Effector CD4-positive, alpha-beta T cell (primary cell): ENCODE results near the gene PXDN.
"Not testable (repeated sequence)": the region's sequence is repeated elsewhere in the genome, so short reads cannot be mapped to it uniquely, and the experiment has no call there.

Source experiments
- DNase-seq: peaks from one replicate; pipeline ENCODE4 v3.0.0-alpha.2; 2020

PXDN gene

DNA sequence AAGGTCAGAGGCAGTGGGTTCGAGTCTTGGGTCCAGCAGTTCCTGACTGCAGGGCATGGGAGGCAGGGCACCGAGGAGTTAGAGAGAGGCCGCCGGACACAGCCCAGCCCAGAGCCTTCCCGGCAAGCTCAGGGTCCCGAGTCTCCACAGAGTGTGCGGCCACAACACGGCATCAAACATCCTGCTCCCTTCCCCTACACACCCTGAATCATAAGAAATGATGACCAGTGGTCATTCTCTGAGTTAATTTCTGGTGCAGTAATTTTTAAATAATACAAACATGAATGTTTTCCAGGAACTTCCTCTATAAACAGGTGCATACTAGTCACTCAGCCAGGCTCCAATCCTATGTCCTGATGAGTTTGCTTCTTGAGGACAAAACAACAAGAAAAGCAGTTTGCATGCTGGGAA is 118.0 kb downstream of the PXDN start:
- no peak for DNase-seq

DNA sequence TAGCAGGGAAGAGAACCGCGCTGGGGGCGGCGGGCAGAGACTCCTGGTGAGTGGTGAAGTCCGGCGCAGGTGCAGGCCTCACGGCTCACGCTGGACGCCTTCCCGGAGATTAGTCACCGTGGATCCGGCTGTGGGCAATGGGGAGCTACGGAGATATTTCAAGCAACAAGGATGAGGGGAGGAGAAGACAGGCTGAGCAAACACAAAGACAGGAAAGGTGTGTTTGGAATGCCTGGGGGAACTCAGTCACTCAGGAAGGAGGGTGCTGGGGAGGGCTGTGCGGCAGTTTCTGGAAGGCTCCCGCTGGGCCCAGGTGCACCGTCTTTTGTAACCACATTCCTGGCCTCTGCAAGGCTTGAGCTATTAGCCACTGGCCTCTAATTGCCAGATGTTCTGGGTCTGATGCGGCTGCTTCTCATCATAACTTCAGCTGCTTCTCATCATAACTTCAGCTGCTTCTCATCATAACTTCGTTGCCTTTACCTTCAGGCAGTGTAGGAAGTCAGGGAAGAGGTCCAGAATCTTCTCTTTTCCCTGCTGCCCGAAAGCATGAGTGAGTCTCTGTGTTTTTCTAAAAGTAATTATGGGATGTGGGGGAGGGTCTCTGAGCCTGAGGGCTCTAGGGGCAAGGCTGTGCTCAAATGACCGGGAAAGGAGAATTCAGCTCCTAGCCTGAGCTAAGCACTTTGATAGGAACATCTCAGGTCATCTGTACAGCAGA is 118.9 kb downstream of the PXDN start:
- DNase-seq: no peak

DNA sequence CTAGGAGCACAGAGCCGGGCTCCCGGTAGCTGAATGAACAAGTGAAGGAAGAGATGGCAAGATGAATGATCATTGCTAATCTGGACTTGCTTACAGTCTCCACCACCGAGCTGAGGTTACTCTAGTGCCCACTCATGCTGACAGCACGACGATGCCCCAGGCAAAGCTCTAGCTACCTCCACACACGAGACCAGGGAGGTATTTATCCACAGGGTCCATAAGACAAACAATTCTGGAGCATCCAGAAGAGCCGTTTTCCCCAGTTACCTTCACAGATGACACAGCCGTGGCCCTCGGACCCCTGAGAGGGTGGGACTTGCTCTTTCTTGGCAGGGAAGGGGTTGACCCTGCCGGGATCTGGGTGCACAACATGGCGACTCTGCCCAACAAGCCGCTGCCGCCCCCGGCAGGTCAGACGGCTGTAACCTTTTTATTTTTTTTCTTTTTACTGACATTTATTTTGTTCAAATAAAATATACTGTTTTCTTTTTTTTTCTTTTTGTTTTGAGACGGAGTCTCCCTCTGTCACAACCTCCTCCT is 120.3 kb downstream of the PXDN start:
- no peak for DNase-seq

DNA sequence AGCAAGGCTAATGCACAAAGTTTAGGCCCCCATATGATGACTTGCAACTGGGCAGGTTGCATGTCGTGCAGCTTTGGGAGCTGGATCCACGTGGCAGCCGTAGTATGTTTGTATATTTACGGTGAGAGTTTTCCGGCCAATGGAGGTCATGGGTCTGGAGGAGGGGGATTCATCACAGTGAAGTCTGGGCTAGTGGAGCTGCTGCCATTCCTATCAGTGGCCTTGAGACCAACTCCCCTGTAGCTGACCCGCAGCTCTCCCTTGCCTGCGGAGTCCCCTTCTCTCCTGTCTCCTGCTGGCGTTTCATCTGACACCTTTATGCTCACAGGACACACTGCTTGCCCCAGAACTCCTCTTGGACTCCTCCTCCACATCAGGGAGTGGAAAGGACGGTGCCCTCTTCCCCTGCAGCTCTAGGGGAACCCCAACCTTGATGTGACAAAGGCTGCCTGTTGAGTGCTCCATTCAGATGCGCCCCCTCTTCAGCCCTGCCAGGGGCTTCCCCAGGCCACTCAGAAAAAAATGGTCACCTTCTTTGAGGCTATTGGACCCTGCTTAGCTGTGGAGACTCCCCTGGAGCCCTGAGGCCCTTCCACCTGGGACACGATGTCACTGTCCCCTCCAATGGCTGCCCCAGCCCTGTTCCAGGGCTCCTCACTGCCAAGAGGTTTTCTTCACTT is 121.7 kb downstream of the PXDN start:
- DNase-seq: no peak

DNA sequence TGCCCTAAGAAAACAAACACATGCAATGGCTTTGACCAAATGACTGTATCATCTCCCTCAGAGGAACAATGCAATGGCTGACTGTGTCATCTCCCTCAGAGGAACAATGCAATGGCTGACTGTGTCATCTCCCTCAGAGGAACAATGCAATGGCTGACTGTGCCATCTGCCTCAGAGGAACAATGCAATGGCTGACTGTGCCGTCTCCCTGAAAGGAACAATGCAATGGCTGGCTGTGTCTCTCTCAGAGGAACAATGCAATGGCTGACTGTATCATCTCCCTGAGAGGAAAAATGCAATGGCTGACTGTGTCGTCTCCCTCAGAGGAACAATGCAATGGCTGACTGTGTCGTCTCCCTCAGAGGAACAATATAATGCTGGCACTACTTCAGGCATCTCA is 122.3 kb downstream of the PXDN start:
- not testable (repeated sequence) for DNase-seq

DNA sequence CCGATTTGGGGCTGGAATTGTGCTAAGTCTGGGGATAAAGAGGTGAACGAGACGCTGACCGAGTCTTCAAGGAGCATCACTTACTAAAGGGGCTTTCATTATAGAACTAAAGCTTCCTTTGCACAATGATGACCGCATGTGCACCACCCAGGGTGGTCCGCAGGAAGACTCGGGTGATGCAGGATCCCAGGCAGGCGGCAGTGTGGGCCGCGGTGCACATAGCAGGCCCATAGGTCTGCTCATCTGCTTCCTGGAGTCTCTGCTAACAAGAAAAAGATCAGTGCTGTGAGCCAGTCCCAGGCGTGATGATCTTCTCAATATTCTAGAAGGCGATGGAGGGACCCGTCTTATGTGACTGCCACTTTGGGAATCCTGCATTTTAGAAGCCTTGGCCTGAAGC is 122.8 kb downstream of the PXDN start:
- no peak for DNase-seq

DNA sequence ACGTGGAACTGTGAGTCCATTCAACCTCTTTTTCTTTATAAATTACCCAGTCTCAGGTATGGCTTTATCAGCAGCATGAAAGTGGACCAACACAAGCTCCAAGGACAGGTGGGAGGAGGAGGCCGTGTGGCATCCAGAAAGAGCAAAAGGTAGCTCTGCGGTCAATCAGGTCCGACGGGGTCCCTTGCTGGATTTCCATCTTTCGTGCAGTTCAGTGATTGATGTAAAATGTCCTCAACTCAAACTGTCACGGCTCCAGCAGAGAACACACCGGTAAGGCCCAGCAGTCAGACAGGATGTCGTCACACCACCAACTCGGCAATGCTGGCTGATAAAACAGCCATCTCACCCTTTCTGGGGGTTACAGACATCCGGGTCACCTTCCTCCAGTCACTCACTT is 123.3 kb downstream of the PXDN start:
- DNase-seq: no peak

DNA sequence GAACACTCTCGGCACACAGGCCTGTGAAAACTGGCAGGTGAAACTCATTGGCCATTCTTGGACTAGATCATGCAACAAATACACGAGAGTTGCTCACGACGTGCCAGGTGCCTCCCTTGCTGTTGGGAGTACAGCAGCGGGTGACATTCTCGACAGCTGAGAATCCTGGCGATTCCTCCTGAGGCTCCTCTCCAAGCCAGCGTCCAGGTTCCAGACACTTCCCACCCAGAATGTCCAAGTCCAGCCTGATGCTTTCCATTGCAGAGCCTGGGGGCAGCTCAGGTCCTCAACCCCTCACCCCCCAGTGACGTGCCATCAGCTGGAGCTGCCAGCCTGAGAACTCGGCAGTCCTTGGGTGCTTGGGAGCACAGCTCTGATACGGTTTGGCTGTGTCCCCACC is 124.2 kb downstream of the PXDN start:
- no peak for DNase-seq

DNA sequence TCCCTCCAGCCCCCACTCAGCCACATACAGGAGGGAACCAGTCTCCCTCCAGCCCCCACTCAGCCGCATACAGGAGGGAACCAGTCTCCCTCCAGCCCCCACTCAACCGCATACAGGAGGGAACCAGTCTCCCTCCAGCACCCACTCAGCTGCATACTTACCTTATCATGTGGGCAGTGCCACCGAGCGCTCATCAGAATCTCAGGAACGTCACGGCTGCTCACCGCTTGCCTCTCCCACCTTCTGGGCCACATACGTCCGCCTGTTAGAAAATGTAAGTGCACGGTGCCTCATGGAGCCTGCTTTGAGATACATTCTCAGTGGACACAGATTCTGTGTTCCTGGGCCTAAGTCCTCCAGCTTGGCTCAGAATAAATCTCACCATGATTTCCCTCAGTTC is 124.8 kb downstream of the PXDN start:
- no peak for DNase-seq

DNA sequence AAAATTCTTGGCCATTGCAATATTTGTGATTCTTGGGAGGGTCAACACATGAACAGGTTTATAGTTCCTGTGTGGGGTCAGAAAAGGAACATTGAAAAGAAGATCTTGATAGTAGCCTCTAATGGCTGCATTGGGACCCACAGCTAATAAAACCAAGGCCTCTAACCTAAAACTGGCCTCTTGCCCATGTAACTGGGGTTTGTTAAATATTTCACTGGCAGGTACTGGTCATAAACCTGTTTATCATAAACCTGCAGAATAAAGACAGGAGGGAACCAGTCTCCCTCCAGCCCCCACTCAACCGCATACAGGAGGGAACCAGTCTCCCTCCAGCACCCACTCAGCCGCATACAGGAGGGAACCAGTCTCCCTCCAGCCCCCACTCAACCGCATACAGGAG is 125.3 kb downstream of the PXDN start:
- DNase-seq: no peak

DNA sequence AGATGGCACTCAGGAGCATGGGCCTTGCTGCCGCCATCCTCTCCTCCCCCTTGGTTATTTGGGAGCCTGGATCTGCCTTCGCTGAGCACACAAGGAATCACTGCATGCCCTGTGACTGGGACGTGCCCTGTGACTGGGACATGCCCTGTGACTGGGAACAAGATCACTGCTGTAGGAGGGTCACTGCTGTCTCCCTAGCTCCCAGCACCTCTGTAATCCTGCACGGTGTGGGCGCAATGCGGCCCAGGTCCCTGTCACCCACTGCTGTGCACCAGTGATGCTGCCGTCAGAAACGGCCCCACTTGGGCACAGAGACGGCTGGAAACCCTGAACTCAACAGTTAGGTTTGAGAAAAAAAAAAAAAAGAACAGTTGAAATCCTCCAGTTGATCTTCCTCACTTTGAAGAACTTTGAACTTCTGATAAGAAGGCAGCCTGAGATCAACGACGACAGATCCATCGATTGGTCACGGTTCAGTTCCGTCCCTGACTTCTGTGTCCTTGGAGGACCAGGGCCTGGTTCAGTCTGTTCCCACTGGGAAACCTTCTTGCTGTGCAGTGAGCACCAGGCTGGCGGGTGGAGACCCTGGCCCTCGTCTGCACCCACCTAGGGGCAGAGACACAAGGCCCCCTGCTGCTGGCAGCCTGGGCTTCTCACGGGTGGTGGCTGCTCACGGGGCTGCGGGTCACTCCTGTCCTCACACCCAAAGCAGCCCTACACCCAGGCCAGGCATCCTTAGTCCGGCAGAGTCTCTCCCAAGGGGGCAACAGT is 125.9 kb downstream of the PXDN start:
- DNase-seq: no peak

DNA sequence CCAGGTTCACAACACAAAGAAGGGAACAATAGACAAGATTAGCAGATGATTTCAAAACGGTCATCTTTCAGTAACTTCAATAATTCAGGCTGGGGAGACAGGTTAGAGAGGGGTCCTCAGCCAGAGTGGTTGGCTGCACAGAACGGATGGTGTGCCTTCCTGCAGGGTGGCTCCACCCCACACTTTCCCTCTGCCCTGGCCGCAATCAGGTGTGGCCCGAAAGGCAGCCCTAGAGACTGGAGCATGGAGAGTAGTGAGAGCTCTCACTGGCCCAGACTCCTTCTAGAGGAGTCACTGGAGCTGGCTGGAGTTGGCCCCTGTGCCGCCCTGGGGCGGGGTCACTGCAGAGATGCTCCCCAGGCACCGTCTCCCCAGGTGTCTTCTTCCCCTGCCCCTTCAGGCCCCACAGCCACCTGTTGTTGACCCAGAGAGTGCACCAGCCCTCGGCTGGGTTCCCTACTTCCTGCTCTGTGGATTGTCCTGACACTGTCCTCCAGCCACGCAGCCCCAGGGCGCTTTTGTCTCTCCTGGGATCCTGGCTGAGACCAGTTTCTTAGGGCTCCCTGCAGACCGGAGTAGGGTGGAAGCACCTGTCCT is 126.8 kb downstream of the PXDN start:
- no peak for DNase-seq

DNA sequence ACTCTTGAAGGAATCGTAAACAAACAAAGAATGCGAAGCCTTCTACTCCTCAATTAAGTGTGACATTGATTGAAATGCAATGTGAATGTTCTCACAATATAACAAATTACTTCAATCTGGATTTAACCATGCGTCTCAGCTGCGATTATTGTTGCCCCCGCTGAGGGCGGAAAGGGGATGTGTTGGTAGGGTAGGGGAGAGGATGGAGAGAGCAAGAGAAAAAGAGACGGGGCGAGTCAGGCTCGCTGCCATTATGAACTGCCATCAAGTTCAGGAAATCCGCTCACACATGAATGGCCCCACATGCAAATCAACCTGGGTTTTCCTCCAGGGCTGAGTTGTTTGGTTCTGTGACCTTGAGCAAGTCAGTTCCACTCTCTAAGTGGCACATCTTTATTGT is 129.8 kb downstream of the PXDN start:
- DNase-seq: no peak

DNA sequence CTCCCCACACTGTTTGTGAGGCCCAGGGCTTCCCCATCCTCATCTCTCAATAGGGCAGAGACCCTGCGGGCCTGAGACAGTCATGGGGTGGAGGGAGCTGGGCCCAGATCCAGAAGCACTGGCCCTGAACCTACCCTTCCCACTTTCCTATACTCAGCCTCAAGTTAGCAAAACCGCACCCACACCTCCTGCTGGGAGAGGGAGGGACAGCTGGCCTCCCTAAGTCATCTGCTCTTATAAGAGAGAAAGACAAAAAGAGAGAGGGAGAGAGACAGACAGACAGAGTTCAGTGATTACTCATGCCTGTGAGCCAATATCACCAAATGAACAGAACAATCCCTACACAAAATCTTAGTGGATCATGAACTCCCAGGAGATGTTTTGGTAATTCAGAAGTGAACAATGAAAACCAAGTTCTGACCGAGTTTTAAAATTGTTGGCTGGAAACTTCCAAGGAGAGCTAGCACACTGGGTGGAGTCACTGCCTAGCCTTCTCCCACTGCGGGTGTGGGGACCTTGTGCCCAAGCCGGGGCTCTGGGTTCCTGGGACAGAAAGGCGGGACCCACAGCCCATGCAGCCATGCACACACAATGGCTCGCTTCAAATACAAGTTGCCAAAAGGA is 130.5 kb downstream of the PXDN start:
- DNase-seq: no peak

DNA sequence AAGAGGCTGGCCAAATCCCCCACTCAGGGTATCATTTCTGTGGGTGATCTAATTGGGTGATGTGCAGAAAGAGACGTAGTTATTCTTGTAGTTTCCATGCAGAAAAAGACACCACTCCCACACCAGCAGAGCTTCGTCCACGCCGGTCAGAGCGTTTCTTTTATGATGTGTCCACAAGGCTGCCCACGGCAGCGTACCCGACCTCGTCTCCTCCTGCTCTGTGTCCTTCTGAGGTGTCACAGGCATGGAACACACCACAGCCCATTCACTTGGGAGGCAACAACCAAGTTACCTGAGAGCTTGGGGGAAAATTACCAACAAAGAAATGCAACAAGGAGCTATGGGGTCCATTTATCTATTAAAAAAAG is 131.3 kb downstream of the PXDN start:
- no peak for DNase-seq

DNA sequence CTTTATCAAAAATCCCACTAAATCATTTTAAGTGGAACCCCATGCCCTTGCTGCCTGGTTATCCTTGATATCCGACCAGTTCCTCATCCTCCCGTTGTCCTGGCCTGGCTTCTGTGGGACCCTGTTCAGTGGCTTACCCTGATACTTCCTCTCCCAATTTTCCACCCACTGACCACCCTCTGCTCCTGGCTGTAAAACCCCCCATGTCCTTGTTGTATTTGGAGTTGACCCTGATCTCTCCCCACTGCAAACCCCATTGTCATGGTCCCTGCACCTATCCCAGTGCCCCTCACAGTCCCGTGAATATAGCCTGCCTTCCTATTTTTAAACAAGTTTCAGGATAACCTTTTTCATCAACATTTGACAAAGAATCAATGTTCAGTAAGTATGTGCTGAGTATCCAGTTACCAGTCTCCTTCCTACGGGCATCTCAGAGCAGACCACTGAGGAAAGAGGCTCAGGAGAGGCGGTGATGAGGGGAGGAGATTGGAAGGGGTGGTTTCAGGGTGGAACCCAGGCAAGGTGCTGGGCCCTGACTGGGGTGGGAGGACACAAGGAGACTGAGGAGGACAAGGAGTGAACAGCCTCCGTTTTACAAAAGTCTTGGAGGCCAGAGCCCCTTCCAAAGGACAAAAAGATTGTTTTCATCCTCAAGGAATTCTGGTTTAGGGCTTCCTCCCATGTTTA is 131.8 kb downstream of the PXDN start:
- no peak for DNase-seq

DNA sequence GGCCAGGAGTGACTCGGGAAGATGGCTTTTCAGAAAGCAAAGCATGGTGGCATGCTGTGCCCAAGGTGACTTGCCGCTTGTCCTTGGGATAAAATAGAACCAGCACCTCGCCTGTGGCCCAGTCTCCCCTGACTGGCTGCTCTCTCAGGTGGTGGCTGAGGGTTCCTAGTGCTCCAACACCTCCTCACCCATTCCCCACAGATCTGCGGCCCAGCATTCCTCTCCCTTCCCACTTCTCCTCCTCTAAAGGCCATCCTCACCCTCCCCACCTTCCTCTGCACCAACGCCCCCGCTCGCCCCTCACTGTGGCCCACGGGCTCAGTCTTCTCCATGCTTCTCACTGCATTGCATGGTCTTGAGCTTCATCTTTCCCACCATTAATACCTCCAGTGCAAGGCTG is 132.4 kb downstream of the PXDN start:
- no peak for DNase-seq

DNA sequence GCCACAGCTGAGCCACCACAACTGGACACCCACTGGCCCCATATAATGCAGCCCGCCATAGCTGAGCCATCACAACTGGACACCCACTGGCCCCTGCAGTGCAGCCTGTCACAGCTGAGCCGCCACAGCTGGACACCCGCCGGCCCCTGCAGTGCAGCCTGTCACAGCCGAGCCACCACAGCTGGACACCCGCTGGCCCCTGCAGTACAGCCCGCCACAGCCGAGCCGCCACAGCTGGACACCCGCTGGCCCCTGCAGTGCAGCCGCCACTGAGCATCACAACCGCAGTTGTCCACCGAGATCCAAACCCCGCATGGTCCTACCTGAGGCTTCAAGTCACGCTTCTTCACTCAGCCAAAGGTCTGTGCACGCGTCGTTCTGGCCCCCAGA is 134.2 kb downstream of the PXDN start:
- no peak for DNase-seq

DNA sequence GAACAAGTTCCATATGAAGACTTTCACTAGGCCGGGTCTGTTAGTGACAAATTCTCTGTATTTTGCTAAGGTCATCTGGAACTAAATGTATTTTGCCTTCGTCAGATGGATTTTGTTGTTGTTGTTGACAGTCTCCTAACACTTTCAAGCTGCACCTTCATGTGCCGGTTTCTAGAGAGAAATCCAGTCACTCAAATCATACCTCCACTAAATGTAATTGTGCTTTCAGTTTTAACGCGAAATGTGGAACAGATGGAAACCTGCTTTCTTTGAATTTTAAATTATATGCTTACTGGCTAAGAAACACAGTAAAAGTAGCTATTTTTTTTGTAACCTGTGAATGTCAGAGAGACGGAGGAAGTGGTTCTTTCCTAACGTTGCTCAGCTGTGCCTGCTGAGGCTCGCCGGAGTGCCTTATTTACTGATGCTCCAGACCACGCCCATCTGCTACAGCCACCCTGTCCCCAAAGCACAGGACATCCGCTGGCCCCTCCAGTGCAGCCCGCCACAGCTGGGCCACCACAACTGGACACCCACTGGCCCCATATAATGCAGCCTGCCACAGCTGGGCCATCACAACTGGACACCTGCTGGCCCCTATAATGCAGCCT is 134.7 kb downstream of the PXDN start:
- no peak for DNase-seq

DNA sequence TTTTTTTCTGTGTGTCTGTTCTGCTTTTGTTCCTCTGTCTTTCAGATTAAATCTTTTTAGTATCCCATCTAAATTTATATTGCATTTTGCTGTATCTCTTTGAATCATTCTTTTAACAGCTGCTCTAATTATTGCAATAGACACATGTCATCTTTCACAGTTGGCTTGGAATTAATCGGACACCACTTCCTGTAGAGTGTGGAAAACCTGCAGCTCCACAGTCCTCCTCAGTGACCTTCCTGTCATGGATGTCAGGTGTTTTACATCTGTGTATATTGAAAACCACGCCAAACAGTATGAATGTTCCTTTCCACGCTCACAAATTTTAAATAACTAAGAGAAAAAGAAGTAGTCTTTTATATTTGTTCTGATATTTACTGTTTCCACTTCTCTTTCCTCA is 135.3 kb downstream of the PXDN start:
- no peak for DNase-seq

DNA sequence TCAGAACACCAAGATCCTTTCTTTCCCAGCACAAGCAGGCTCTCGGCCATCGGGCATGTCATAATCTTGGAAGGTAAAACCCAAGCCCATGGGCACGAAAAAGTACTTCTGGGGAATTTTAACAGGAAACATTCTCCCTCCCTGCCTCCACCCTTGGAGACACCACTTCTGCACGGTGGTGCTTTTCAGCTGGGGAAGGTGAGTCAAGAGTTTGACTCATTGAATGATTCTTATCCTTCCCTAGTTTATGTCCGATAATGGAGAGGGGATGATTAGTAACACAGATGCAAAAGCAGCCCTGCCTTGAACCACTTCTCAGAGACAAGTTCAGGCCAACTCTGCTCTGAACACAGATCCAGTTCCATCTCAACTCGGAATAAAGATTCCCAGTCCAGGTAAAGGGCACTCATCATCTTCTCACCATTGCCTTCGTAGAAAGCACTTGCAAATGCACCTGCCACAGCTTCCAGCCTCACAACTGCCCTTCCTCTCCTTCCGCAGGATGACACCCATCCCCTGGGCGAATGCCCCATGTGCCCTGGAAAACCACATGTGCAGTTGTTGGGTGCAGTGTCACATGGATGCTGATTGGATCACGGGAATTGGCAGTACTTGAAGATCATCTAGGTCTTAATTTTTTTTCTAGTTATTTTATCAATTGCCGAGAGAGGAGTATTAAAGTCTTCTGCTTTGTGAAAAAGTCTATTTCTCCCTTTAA is 136.2 kb downstream of the PXDN start:
- no peak for DNase-seq
